Keratinocyte (primary cell): ENCODE measurements around the gene MACF1. TPM values are rescaled to one million over a fixed set of nuclear protein-coding genes. Genes with fewer than 3 reads are reported as not detected.

Experiments
- DNase-seq: peaks from one replicate; pipeline ENCODE4 v3.0.0-alpha.2; 2011; ENCODE audit warnings: low read depth, missing footprints, low spot score
- FAIRE-seq: peaks from 2 replicates; lab custom pipeline; 2011; peaks lifted over from hg19 to GRCh38; lab: Jason Lieb, UNC
- H2AFZ ChIP-seq: 2 replicates; pipeline ENCODE4 v1.6.0; 2012; ENCODE audit warnings: low read length, control low read depth, inconsistent platforms; ENCODE audit not compliant: control insufficient read depth
- H3K27ac ChIP-seq: 2 replicates; pipeline ENCODE4 v1.5.1; 2011; ENCODE audit warnings: low read length; ENCODE audit not compliant: control insufficient read depth, insufficient read depth
- H3K27me3 ChIP-seq: 3 replicates; pipeline ENCODE4 v1.6.0; 2011; ENCODE audit warnings: low read length; ENCODE audit not compliant: control insufficient read depth, insufficient read depth; ENCODE audit errors: extremely low read depth
- H3K36me3 ChIP-seq, 2 experiments: 2 replicates in 1 of 2; 3 replicates in 1 of 2; pipeline ENCODE4 v1.5.1; 2011; ENCODE audit warnings: low read length in 2 of 2, mild to moderate bottlenecking in 1 of 2; ENCODE audit not compliant: control insufficient read depth in 2 of 2, insufficient read depth in 2 of 2; ENCODE audit errors: extremely low read depth in 1 of 2
- H3K4me1 ChIP-seq: 3 replicates; pipeline ENCODE4 v1.5.1; 2011; ENCODE audit warnings: low read length; ENCODE audit not compliant: control insufficient read depth, insufficient read depth; ENCODE audit errors: extremely low read depth
- H3K4me2 ChIP-seq: 3 replicates; pipeline ENCODE4 v1.6.0; 2011; ENCODE audit warnings: low read depth, low read length; ENCODE audit not compliant: control insufficient read depth, insufficient read depth; ENCODE audit errors: extremely low read depth
- H3K4me3 ChIP-seq, 3 experiments: fragments of 200-600 bp in 1 of 3; sonication (generic) in 1 of 3; 2 replicates in 2 of 3; 3 replicates in 1 of 3; pipeline ENCODE4 v1.5.1; 2011 to 2016; ENCODE audit warnings: low read length in 3 of 3, mild to moderate bottlenecking in 3 of 3, control low read depth in 2 of 3, inconsistent platforms in 1 of 3, low read depth in 1 of 3, mixed read lengths in 1 of 3, mixed run types in 1 of 3, moderate library complexity in 1 of 3; ENCODE audit not compliant: control insufficient read depth in 2 of 3, insufficient read depth in 2 of 3; ENCODE audit errors: extremely low read depth in 1 of 3
- H3K79me2 ChIP-seq: 2 replicates; pipeline ENCODE4 v1.6.0; 2012; ENCODE audit warnings: low read length; ENCODE audit not compliant: control insufficient read depth, insufficient read depth
- H3K9ac ChIP-seq: 3 replicates; pipeline ENCODE4 v1.6.0; 2011; ENCODE audit warnings: low read length; ENCODE audit not compliant: control insufficient read depth, insufficient read depth; ENCODE audit errors: extremely low read depth
- H3K9me1 ChIP-seq: 3 replicates; pipeline ENCODE4 v1.6.0; 2011; ENCODE audit warnings: low read length; ENCODE audit not compliant: control insufficient read depth, insufficient read depth; ENCODE audit errors: extremely low read depth
- H3K9me3 ChIP-seq: 2 replicates; pipeline ENCODE4 v1.5.1; 2012; ENCODE audit warnings: low read depth, low read length; ENCODE audit not compliant: control insufficient read depth
- H4K20me1 ChIP-seq: 3 replicates; pipeline ENCODE4 v1.6.0; 2011; ENCODE audit warnings: low read length; ENCODE audit not compliant: control insufficient read depth, insufficient read depth; ENCODE audit errors: extremely low read depth
- CTCF ChIP-seq, 3 experiments: IDR thresholded peaks in 1 of 3; conservative IDR thresholded peaks in 1 of 3; optimal IDR thresholded peaks in 1 of 3; 2 replicates in 2 of 3; 3 replicates in 1 of 3; pipeline versions ENCODE3 to v1.5.1; 2011; ENCODE audit warnings: low read length in 3 of 3, mild to moderate bottlenecking in 3 of 3, moderate library complexity in 2 of 3, control low read depth in 1 of 3, inconsistent platforms in 1 of 3; ENCODE audit not compliant: insufficient read depth in 2 of 3; ENCODE audit errors: extremely low read depth in 1 of 3
- EZH2 ChIP-seq: IDR thresholded peaks from one replicate; pipeline ENCODE4 v1.6.1; 2012; ENCODE audit warnings: inconsistent platforms, mild to moderate bottlenecking, low read length, moderate library complexity
- dilution Hi-C: fragments of 300-500 bp; cut with MboI; formaldehyde crosslinking; loops from one replicate; pipeline ENCODE4 v1.7.0; 2020; ENCODE audit warnings: low sequenced_read_pairs; ENCODE audit not compliant: extremely low pct_ligation_motif_present
- polyA plus RNA-seq, 5 experiments: library from polyadenylated mRNA; depleted of rRNA in 3 of 5; stranded (reverse) in 3 of 5; stranded (forward) in 1 of 5; unstranded in 1 of 5; fragments of >200 nt; gene quantifications; 1 replicate in 1 of 5; 2 replicates in 3 of 5; 3 replicates in 1 of 5; pipeline versions ENCODE4 v1.2.1 to v1.2.3, GENCODE V29; 2011 to 2012; ENCODE audit warnings: missing spikeins in 2 of 5, low read depth in 1 of 5, low replicate concordance in 1 of 5

MACF1 gene
- polyA plus RNA-seq, 1 donor (not counting 4 experiments of a cell fraction or from before 2014, with no cell fraction given): 111 TPM

- Histone ChIP-seq H3K4me1 (peaks cover 9% of the 10 kb centered on the region), H3K36me3 (peaks cover 33 to 39% of the 10 kb centered on the region in 2 experiments), H3K9ac (no peak overlapping the region), H3K9me3 (no peaks in the 10 kb centered on the region), H3K27ac (no peak overlapping the region), H3K4me3 (no peak overlapping the region), H2AFZ (no peak overlapping the region), H3K27me3 (no peaks in the 10 kb centered on the region), H3K79me2 (no peaks in the 10 kb centered on the region), H4K20me1 (no peaks in the 10 kb centered on the region), H3K9me1 (peaks cover 2% of the 10 kb centered on the region), H3K4me2 (no peak overlapping the region)
- no peak for TF ChIP-seq EZH2
- TF ChIP-seq CTCF (optimal IDR thresholded peaks at IDR 0.05 in 1 of 3, IDR thresholded peaks at IDR 0.05 in 1 of 3, conservative IDR thresholded peaks at IDR 0.05 in 1 of 3; ENCODE audit: extremely low read depth in 1 of 3, insufficient read depth in 2 of 3, low read length in 3 of 3): no peak
- dilution Hi-C loops: no loop called here
- FAIRE-seq (no peak), DNase-seq (no peak)
Measured at GRCh38 chr1:39332828-39333227, 128.3 kb downstream of the MACF1 start.

GRCh38 chr1:39333296-39333695 is 128.8 kb downstream of the MACF1 start:
- H3K4me1 ChIP-seq: peaks cover 9% of the 10 kb centered on the region
- no peak overlapping the region for H3K9ac ChIP-seq
- FAIRE-seq (peak; percentile 20), DNase-seq (no peak)
- H4K20me1 ChIP-seq: no peaks in the 10 kb centered on the region
- H3K4me2 ChIP-seq: no peak overlapping the region
- H3K9me3 ChIP-seq: no peaks in the 10 kb centered on the region
- dilution Hi-C loops: no loop called here
- no peak overlapping the region for H3K4me3 ChIP-seq
- no peaks in the 10 kb centered on the region for H3K27me3 ChIP-seq
- H3K36me3 ChIP-seq: peaks cover 33 to 38% of the 10 kb centered on the region in 2 experiments
- H3K27ac ChIP-seq: no peak overlapping the region
- H3K79me2 ChIP-seq: no peaks in the 10 kb centered on the region
- no peak overlapping the region for H2AFZ ChIP-seq
- TF ChIP-seq EZH2: no peak
- H3K9me1 ChIP-seq: peaks cover 2% of the 10 kb centered on the region

GRCh38 chr1:39335216-39335615 is 130.7 kb downstream of the MACF1 start:
- Histone ChIP-seq H3K9me1 (peaks cover 2% of the 10 kb centered on the region), H3K36me3 (peaks cover 39 to 49% of the 10 kb centered on the region in 2 experiments), H3K9me3 (no peaks in the 10 kb centered on the region), H3K4me1 (peaks cover 3% of the 10 kb centered on the region), H3K9ac (no peak overlapping the region), H3K27ac (no peak overlapping the region), H4K20me1 (no peaks in the 10 kb centered on the region), H3K79me2 (no peaks in the 10 kb centered on the region), H3K27me3 (no peaks in the 10 kb centered on the region), H3K4me2 (no peak overlapping the region), H2AFZ (no peak overlapping the region), H3K4me3 (no peak overlapping the region)
- dilution Hi-C loops: no loop called here
- no peak for TF ChIP-seq CTCF (optimal IDR thresholded peaks at IDR 0.05 in 1 of 3, IDR thresholded peaks at IDR 0.05 in 1 of 3, conservative IDR thresholded peaks at IDR 0.05 in 1 of 3; ENCODE audit: extremely low read depth in 1 of 3, insufficient read depth in 2 of 3, low read length in 3 of 3)
- TF ChIP-seq EZH2: no peak
- FAIRE-seq (no peak), DNase-seq (no peak)
